Tibial nerve (tissue), 4 donors: Measurements from ENCODE around the gene DAND5. TPM values are rescaled to one million over a fixed set of nuclear protein-coding genes. Genes with fewer than 3 reads are reported as not detected.

Experiments used
- DNase-seq, 2 donors: peaks; one replicate each; pipeline ENCODE4 v3.0.0-alpha.2; 2019; ENCODE audit warnings: low spot score in 2 of 2
- H3K27ac ChIP-seq, 4 donors: fragments of 200-600 bp; sonication (generic) in 3 of 4; one replicate each; pipeline ENCODE4 v1.5.1; 2017 to 2019; ENCODE audit warnings: mild to moderate bottlenecking in 1 of 4
- H3K27me3 ChIP-seq, 2 donors: fragments of 200-600 bp; sonication (generic) in 1 of 2; one replicate each; pipeline versions ENCODE4 v1.5.1 to v1.6.0; 2017 to 2019
- H3K36me3 ChIP-seq, 3 donors: fragments of 200-600 bp; sonication (generic); one replicate each; pipeline ENCODE4 v1.5.1; 2018 to 2019
- H3K4me1 ChIP-seq, 4 donors: fragments of 200-600 bp; sonication (generic) in 3 of 4; one replicate each; pipeline ENCODE4 v1.5.1; 2017 to 2019
- H3K4me3 ChIP-seq, 4 donors: fragments of 200-600 bp; sonication (generic) in 3 of 4; one replicate each; pipeline ENCODE4 v1.5.1; 2017 to 2019; ENCODE audit warnings: mild to moderate bottlenecking in 1 of 4, moderate library complexity in 1 of 4
- H3K9me3 ChIP-seq, 4 donors: fragments of 200-600 bp; sonication (generic) in 3 of 4; one replicate each; pipeline ENCODE4 v1.5.1; 2017 to 2019
- CTCF ChIP-seq, 5 experiments: fragments of 200-600 bp in 3 of 5; fragments of 450-650 bp in 2 of 5; sonication (generic) in 3 of 5; IDR thresholded peaks; one replicate each; pipeline ENCODE4 v1.5.1; 2016 to 2019; ENCODE audit warnings: antibody characterized with exemption in 5 of 5, mild to moderate bottlenecking in 3 of 5, moderate library complexity in 2 of 5
- EP300 ChIP-seq, 2 donors: sonication (generic); formaldehyde crosslinking; IDR thresholded peaks; one replicate each; pipeline ENCODE4 v1.6.1; 2017; ENCODE audit warnings: antibody characterized with exemption in 2 of 2, mild to moderate bottlenecking in 1 of 2
- POLR2A ChIP-seq, 2 donors: fragments of 450-650 bp; IDR thresholded peaks; one replicate each; pipeline ENCODE4 v1.6.1; 2017; ENCODE audit warnings: antibody characterized with exemption in 2 of 2, mild to moderate bottlenecking in 2 of 2, moderate library complexity in 2 of 2
- WGBS, 2 donors: methylation state at CpG; one replicate each; pipeline ENCODE4 v1.1.5; 2018; 5-methylcytosine and 5-hydroxymethylcytosine counted together
- total RNA-seq, 4 donors: library from RNA; depleted of rRNA; stranded (reverse); fragments of >200 nt; gene quantifications; one replicate each; pipeline ENCODE4 v1.1.0, GENCODE V29; 2016

The DAND5 gene
- total RNA-seq, 4 donors from 2014 or later: not detected

GRCh38 chr19:12965812-12966135, 3.6 kb upstream of the DAND5 start:
- Histone ChIP-seq H3K36me3 (no peaks in the 10 kb centered on the region), H3K4me3 (peak overlapping the region in 2 of 4 donors; percentile 53 to 56), H3K27ac (peak overlapping the region in 1 of 4 donors; percentile 19), H3K9me3 (no peaks in the 10 kb centered on the region), H3K27me3 (no peaks in the 10 kb centered on the region), H3K4me1 (peaks cover 0 to 7% (median 4%) of the 10 kb centered on the region in 4 donors)
- TF ChIP-seq EP300 (IDR thresholded peaks at IDR 0.05): no peak
- no peak for TF ChIP-seq CTCF (IDR thresholded peaks at IDR 0.05)
- no peak for TF ChIP-seq POLR2A (IDR thresholded peaks at IDR 0.05)
- DNase-seq: no peak
- 48 to 50% methylated on average over 8 of the region's 8 CpGs for WGBS, 2 donors

DNA sequence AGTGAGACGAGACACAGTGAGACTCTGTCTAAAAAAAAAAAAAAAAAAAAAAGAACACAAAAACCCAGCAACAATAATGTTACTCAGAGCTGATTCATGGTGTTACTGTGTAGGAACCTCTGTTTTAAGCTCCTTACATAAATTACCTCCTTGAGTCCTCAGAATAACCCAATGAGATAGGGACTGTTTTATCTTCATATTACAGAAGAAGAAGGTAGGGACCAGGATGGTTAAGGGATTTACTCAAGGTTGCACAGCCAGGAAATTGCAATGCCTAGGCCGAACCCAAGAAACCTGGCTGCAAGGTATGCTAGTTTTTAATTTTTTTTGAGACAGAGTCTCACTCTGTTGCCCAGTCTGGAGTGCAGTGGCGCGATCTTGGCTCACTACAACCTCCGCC, 1.5 kb upstream of the DAND5 start:
- Histone ChIP-seq H3K27ac (no peak overlapping the region), H3K9me3 (no peaks in the 10 kb centered on the region), H3K27me3 (no peaks in the 10 kb centered on the region), H3K4me3 (no peak overlapping the region), H3K4me1 (peaks cover 0 to 7% (median 4%) of the 10 kb centered on the region in 4 donors), H3K36me3 (no peaks in the 10 kb centered on the region)
- DNase-seq: no peak
- TF ChIP-seq POLR2A (IDR thresholded peaks at IDR 0.05) (no peak), CTCF (IDR thresholded peaks at IDR 0.05) (no peak), EP300 (IDR thresholded peaks at IDR 0.05) (no peak)
- 83 to 90% methylated on average over 5 of the region's 5 CpGs for WGBS, 2 donors

- peaks cover 0 to 5% (median 2%) of the 10 kb centered on the region in 4 donors for H3K4me1 ChIP-seq
- H3K27ac ChIP-seq: no peak overlapping the region
Measured at GRCh38 chr19:12970070-12970820, 869 bp downstream of the DAND5 start.

GRCh38 chr19:12973236-12973635, 3.9 kb downstream of the DAND5 start:
- Histone ChIP-seq H3K27me3 (no peaks in the 10 kb centered on the region), H3K36me3 (no peaks in the 10 kb centered on the region), H3K9me3 (no peaks in the 10 kb centered on the region), H3K4me1 (peaks cover 0 to 6% (median 0%) of the 10 kb centered on the region in 4 donors), H3K4me3 (no peak overlapping the region), H3K27ac (no peak overlapping the region)
- WGBS, 2 donors: 88 to 92% methylated on average over 16 of the region's 16 CpGs
- DNase-seq: no peak
- no peak for TF ChIP-seq EP300 (IDR thresholded peaks at IDR 0.05)
- no peak for TF ChIP-seq POLR2A (IDR thresholded peaks at IDR 0.05)

More at GRCh38 chr19:12970070-12970820, 869 bp downstream of the DAND5 start:
- 91 to 92% methylated on average over 7 of the region's 7 CpGs for WGBS, 2 donors
- DNase-seq: no peak
- Histone ChIP-seq H3K4me3 (no peak overlapping the region), H3K9me3 (no peaks in the 10 kb centered on the region), H3K36me3 (no peaks in the 10 kb centered on the region), H3K27me3 (no peaks in the 10 kb centered on the region)
- TF ChIP-seq EP300 (IDR thresholded peaks at IDR 0.05) (no peak), CTCF (IDR thresholded peaks at IDR 0.05) (no peak), POLR2A (IDR thresholded peaks at IDR 0.05) (no peak)

DNA sequence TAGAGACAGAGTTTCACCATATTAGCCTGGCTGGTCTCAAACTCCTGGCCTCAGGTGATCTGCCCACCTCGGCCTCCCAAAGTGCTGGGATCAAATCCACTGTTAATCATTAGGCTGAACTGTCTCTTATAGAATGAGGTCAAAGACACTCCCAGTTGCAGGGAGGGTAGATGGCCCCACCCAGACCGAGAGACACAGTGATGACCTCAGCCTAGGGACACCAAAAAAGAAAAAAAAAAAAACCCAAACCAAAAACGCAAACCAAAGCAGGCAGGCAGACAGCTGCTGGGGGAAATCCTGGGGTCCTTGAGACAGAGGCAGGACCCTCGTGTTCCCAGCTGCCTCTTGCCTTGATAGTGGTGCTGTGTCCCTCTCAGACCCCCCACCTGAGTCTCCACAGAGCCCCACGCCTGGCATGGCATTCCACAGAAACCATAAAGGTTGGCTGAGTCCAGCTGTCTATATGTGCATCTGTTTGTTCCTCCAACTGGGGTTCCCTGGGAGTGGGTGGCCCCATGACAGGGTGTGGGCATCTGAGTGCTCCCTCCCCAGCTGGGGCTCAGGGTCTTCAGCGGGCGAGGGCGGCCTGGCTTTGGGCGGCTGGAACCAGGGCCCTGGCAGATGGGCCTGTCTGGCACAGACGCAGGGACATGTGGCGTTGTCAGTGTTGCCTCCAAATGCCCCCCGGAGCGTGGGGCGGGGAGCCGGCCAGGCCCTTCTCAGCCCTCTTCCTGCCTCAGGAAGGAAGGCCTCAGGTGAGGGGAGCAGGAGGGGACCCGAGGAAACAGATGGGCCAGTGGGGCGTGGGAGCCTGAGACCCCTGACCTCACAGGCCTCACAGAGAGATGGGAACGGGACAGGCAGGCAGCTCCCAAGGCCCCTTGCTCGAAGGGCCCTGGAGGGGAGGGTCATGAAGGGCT, 5.2 kb downstream of the DAND5 start:
- no peak for TF ChIP-seq EP300 (IDR thresholded peaks at IDR 0.05)
- TF ChIP-seq POLR2A (IDR thresholded peaks at IDR 0.05): no peak
- no peak for TF ChIP-seq CTCF (IDR thresholded peaks at IDR 0.05)
- no peak overlapping the region for H3K27ac ChIP-seq

More for the DNA sequence above, 5.2 kb downstream of the DAND5 start:
- peaks cover 0 to 6% (median 0%) of the 10 kb centered on the region in 4 donors for H3K4me1 ChIP-seq
- H3K36me3 ChIP-seq: no peaks in the 10 kb centered on the region
- DNase-seq: no peak
- H3K4me3 ChIP-seq: no peak overlapping the region
- no peaks in the 10 kb centered on the region for H3K27me3 ChIP-seq
- 52 to 70% methylated on average over 9 to 18 of the region's 19 CpGs for WGBS, 2 donors
- no peaks in the 10 kb centered on the region for H3K9me3 ChIP-seq
